HT-29 (cell line): Measurements from ENCODE around the gene TESPA1. TPM values are rescaled to one million over a fixed set of nuclear protein-coding genes. Genes with fewer than 3 reads are reported as not detected.
"Not testable (repeated sequence)": the region's sequence is repeated elsewhere in the genome, so short reads cannot be mapped to it uniquely, and the experiment has no call there.

Source experiments
- DNase-seq: peaks from one replicate; pipeline ENCODE4 v3.0.0-alpha.2; 2015; ENCODE audit warnings: low spot score
- total RNA-seq: library from RNA; depleted of rRNA; stranded (reverse); fragments of >200 nt; shearing (Covaris generic); gene quantifications from 2 replicates; pipeline ENCODE4 v1.2.3, GENCODE V29; 2014

The TESPA1 gene
- total RNA-seq, 1 experiment from 2014 or later: not detected

- no peak for DNase-seq
Observed at GRCh38 chr12:54949073-54949711, 35.4 kb downstream of the TESPA1 start.

DNA sequence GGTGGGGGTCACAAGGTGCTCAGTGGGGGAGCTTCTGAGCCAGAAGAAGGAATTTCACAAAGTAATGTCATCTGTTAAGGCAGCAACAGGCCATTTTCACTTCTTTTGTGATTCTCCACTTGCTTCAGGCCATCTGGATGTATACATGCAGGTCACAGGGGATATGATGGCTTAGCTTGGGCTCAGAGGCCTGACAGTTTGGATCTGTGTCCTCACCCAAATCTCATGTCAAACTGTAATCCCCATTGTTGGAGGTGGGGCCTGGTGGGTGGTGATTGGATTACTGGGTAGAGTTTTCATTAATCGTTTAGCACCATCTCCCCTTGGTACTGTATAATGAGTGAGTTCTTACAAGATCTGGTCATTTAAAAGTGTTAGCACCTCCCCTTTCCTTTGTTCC is 36.4 kb downstream of the TESPA1 start:
- DNase-seq: no peak

DNA sequence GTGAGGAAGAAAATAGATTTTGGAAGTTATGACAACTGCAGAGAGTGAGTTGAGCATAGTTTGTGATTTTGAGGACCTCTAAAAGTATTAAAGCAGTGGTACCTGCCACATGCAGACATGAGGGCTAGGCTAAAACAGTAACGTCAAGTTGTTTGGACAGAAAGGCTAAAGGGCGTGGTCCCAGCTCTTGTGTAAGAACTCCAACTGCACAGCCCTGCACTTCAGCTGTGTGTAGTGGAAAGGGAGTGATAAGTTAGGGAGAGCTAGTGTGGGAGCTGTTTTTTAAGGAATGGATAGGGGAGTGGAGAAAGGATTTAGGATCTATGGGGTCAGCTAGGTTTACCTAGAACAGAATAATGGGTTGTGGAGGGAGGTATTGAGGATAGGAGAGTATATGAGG is 39.5 kb downstream of the TESPA1 start:
- DNase-seq: no peak

GRCh38 chr12:54943292-54943691 is 41.3 kb downstream of the TESPA1 start:
- not testable (repeated sequence) for DNase-seq

- no peak for DNase-seq
Observed at GRCh38 chr12:54941659-54942058, 42.9 kb downstream of the TESPA1 start.

DNA sequence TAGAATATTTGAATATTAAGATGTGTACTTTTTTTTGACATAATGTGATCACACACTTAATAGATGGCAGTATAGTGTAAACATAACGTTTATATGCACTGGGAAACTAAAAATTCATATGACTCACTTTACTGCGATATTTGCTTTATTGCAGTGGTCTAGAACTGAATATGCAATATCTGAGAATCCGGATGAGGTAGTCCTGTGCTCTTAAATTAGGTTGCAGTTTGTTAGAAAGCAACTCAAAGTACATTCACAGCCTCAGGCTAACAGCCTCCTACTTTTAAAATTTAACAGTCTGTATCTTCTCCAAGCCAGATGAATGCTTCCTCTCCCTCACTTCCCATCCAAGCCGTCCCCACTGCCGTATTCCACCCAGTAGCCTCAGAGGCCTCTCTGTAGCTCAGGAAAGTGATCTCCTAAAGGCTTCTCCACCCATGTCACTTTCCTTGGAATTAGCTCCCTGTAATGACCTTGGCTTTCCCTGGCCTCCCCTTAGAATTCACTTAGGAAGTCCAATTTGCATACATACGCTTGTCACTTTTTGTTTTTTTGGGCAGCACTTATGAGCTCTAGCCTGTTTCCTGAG is 43.7 kb downstream of the TESPA1 start:
- DNase-seq: no peak

- DNase-seq: no peak
Observed at GRCh38 chr12:54937929-54938328, 46.6 kb downstream of the TESPA1 start.

DNA sequence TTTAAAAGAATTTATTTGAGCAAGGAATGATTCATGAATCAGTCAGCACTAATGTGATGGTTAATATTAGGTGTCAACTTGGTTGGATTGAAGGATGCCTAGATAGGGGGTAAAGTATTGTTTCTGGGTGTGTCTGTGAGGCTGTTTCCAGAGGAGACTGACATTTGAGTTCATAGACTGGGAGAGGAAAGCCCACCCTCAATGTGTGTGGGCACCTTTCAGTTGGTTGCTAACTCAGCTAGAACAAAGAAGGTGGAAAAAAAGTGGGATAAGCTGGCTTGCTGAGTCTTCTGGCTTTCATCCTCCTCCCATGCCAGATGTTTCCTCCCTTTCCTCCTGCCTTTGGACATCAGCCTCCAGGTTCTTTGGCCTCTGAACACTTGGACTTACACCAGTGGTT is 47.2 kb downstream of the TESPA1 start:
- no peak for DNase-seq

DNA sequence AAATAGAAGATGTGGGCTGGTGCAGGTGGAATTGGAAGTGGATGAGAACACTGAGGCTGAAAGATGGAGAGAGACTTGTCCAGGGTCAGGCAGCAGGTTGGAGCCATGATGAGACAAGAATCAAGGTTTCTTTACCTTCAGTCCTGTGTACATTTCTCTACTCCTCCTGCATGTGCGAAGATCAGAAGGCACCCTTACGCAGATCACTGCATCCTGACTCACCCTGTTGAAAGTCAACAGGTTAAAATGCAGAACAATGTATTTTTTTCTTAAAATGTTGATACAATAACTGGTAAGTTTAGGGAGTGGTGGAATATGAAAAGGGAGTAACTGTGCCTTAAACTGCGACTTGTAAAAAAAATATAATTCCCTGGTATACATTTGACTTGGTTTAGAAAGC is 47.8 kb downstream of the TESPA1 start:
- no peak for DNase-seq

DNA sequence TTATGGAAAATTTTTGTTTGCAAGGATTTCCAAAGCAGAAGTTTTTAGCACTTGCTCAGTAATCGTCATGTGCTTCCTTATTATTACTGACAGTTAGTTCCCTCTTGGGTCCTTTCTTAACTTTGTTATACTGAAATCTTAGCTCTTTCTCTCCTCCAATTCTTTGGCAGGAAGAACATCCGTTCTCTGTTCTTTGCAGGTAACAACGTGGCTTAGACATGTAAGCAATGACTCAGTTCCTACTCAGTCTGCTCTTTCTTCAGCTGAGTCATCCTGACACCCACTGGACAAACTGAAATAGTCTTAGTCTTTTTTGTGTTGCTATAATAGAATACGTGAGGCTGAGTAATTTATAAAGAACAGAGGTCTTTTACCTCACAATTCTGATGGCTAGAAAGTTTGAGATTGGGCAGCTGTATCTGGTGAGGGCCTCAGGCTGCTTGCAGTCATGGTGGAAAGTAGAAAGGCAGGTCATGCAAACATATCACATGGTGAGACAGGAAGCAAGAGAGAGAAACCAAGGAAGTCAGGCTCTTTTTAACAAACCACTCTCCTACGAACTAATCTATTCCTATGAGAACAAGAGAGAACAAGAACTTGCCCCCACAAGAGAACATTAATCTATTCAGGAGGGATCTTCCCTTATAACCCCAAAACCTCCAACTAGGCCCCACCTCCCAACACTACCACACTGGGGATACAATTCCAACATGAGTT is 49.2 kb downstream of the TESPA1 start:
- peak; percentile 56 for DNase-seq

GRCh38 chr12:54934419-54934818 is 50.1 kb downstream of the TESPA1 start:
- no peak for DNase-seq

- no peak for DNase-seq
Observed at GRCh38 chr12:54933376-54933775, 51.2 kb downstream of the TESPA1 start.

GRCh38 chr12:54932691-54933090 is 51.9 kb downstream of the TESPA1 start:
- DNase-seq: peak; percentile 10

GRCh38 chr12:54932038-54932437 is 52.5 kb downstream of the TESPA1 start:
- DNase-seq: no peak

DNA sequence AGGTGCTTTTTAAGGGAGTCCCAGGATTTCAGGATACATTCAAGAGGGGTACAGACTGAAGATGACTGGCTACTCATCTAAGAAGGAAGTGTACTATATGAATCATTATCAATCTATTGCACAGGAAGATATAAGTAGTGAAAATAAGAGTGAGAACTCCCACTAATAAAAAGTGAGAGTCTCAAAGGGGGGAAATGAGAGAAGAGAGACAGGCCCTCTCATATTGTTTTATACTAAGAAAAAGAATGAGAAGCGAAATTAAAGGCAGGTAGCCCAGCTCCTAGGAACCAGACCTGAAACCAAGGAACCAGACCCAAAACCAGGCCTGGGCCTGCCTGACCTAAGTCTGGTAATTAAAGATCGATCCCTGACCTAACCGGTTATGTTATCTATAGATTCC is 54.6 kb downstream of the TESPA1 start:
- no peak for DNase-seq

DNA sequence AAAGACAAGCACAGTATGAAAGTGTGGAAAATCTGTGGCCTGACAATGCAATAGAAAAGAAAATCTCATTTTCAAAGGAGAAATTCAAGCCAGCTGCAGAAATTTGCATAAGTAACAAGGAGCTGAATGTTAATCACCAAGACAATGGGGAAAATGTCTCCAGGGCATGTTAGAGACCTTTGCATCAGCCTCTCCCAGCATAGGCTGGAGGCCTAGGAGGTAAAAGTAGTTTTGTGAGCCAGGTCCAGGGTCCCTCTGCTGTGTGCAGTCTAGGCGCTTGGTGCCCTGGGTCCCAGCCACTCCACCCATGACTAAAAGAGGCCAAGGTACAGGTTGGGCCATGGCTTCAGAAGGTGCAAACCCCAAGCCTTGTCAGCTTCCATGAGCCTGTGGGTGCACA is 58.3 kb downstream of the TESPA1 start:
- no peak for DNase-seq

GRCh38 chr12:54924972-54925707 is 59.4 kb downstream of the TESPA1 start:
- DNase-seq: no peak

GRCh38 chr12:54917001-54917488 is 67.5 kb downstream of the TESPA1 start:
- no peak for DNase-seq
